HCT116 (cell line): ENCODE measurements around the gene TSPAN3. TPM values are rescaled to one million over a fixed set of nuclear protein-coding genes. Genes with fewer than 3 reads are reported as not detected.

Experiments used
- ATAC-seq: fragments of 200-7000 bp; cut with Tn5 transposase; 2 replicates; pipeline ENCODE4 v1.9.1; 2020; ENCODE audit warnings: mild to moderate bottlenecking, moderate library complexity
- BruUV-seq: library from RNA; stranded (reverse); fragments of 400-500 nt; replicated peaks from 2 replicates; lab custom pipeline; 2021; lab: Mats Ljungman, UMichigan
- CTCF ChIA-PET: fragments of 300-600 bp; sonication (Branson Sonifier 250); formaldehyde crosslinking; loops from one replicate; lab custom pipeline; 2021; ENCODE audit warnings: antibody characterized with exemption; lab: Charles Lee
- POLR2A ChIA-PET: fragments of 300-600, 350-600 bp; sonication (Branson Sonifier 250); formaldehyde crosslinking; loops from one replicate; lab custom pipeline; 2021; ENCODE audit warnings: antibody characterized with exemption; lab: Charles Lee
- RAD21 ChIA-PET, 2 experiments: fragments of 300-600 bp; sonication (Branson Sonifier 250); formaldehyde crosslinking; loops; one replicate each; lab custom pipeline; 2023; ENCODE audit warnings: low total read pairs in 2 of 2; ENCODE audit not compliant: uncharacterized antibody in 2 of 2, unreplicated experiment in 2 of 2, low non-redundant PET in 1 of 2; lab: Charles Lee
- DNase-seq: peaks from one replicate; pipeline ENCODE4 v3.0.0-alpha.2; 2010; ENCODE audit warnings: low read depth, low spot score
- H2AFZ ChIP-seq: fragments of 200-600 bp; shearing (Covaris generic), sonication (generic); 2 replicates; pipeline ENCODE4 v1.6.1; 2017; ENCODE audit warnings: low read depth, mixed run types, mixed read lengths, antibody characterized with exemption, low read length; ENCODE audit not compliant: poor library complexity, severe bottlenecking
- H3K27ac ChIP-seq: 2 replicates; pipeline ENCODE4 v1.5.1; 2012; ENCODE audit warnings: low read depth, low read length
- H3K27me3 ChIP-seq: fragments of 200-600 bp; sonication (generic); 2 replicates; pipeline ENCODE4 v1.6.1; 2016; ENCODE audit warnings: mixed run types, low read length, mixed read lengths; ENCODE audit not compliant: insufficient read depth
- H3K36me3 ChIP-seq, 2 experiments: fragments of 200-500 bp in 1 of 2; fragments of 200-600 bp in 1 of 2; sonication (Bioruptor generic) in 1 of 2; sonication (generic) in 1 of 2; 2 replicates each; pipeline versions ENCODE4 v1.5.1 to v1.6.1; 2014 to 2016; ENCODE audit warnings: low read length in 2 of 2, inconsistent platforms in 1 of 2, mixed read lengths in 1 of 2, mixed run types in 1 of 2; ENCODE audit not compliant: insufficient read depth in 2 of 2, control insufficient read depth in 1 of 2
- H3K4me1 ChIP-seq, 2 experiments: fragments of 200-600 bp in 1 of 2; sonication (generic) in 1 of 2; 2 replicates each; pipeline versions ENCODE4 v1.5.1 to v1.6.1; 2012 to 2017; ENCODE audit warnings: low read length in 2 of 2, inconsistent platforms in 1 of 2, mild to moderate bottlenecking in 1 of 2, mixed read lengths in 1 of 2, mixed run types in 1 of 2, moderate library complexity in 1 of 2; ENCODE audit not compliant: insufficient read depth in 2 of 2, control insufficient read depth in 1 of 2
- H3K4me2 ChIP-seq: fragments of 200-600 bp; sonication (generic); 2 replicates; pipeline ENCODE4 v1.6.1; 2017; ENCODE audit warnings: mixed run types, low read length, mixed read lengths
- H3K4me3 ChIP-seq, 2 experiments: fragments of 200-600 bp in 1 of 2; sonication (generic) in 1 of 2; replicated peaks in 1 of 2; 2 replicates each; pipeline ENCODE4 v1.5.1; 2011 to 2016; ENCODE audit warnings: low read length in 2 of 2, control low read depth in 1 of 2, low read depth in 1 of 2, mild to moderate bottlenecking in 1 of 2, mixed read lengths in 1 of 2, mixed run types in 1 of 2
- H3K79me2 ChIP-seq: fragments of 200-600 bp; sonication (generic); 2 replicates; pipeline ENCODE4 v1.6.1; 2017; ENCODE audit warnings: mild to moderate bottlenecking, mixed run types, low read length, moderate library complexity, mixed read lengths; ENCODE audit not compliant: insufficient read depth
- H3K9ac ChIP-seq: fragments of 200-600 bp; sonication (generic); 2 replicates; pipeline ENCODE4 v1.6.1; 2016; ENCODE audit warnings: low read length, mixed read lengths
- H3K9me2 ChIP-seq: fragments of 200-600 bp; sonication (generic), shearing (Covaris generic); 2 replicates; pipeline ENCODE4 v1.6.1; 2017; ENCODE audit warnings: mixed run types, mild to moderate bottlenecking, moderate library complexity; ENCODE audit not compliant: insufficient read depth
- H3K9me3 ChIP-seq, 2 experiments: fragments of 200-500 bp in 1 of 2; fragments of 200-600 bp in 1 of 2; sonication (Bioruptor generic) in 1 of 2; sonication (generic) in 1 of 2; 2 replicates each; pipeline ENCODE4 v1.6.1; 2014 to 2017; ENCODE audit warnings: low read length in 2 of 2, mixed read lengths in 2 of 2, inconsistent platforms in 1 of 2, low read depth in 1 of 2, mild to moderate bottlenecking in 1 of 2, mixed run types in 1 of 2, moderate library complexity in 1 of 2; ENCODE audit not compliant: control insufficient read depth in 1 of 2, insufficient read depth in 1 of 2
- H4K20me1 ChIP-seq: fragments of 200-600 bp; sonication (generic), shearing (Covaris generic); 2 replicates; pipeline ENCODE4 v1.6.1; 2017; ENCODE audit warnings: mixed run types, mild to moderate bottlenecking, moderate library complexity; ENCODE audit not compliant: insufficient read depth
- CBX3 ChIP-seq: IDR thresholded peaks from 2 replicates; pipeline ENCODE4 v1.6.1; 2012; ENCODE audit warnings: low read depth
- CEBPB ChIP-seq: IDR thresholded peaks from 2 replicates; pipeline ENCODE4 v1.6.1; 2012; ENCODE audit warnings: low read depth
- EGR1 ChIP-seq: IDR thresholded peaks from 2 replicates; pipeline ENCODE4 v1.6.1; 2012; ENCODE audit warnings: low read depth
- EZH2 ChIP-seq: fragments of 200-600 bp; sonication (generic); IDR thresholded peaks from 2 replicates; pipeline ENCODE4 v1.6.1; 2017; ENCODE audit warnings: antibody characterized with exemption, mixed run types
- EZH2phosphoT487 ChIP-seq: fragments of 200-600 bp; IDR thresholded peaks from 2 replicates; pipeline ENCODE4 v1.6.1; 2018; ENCODE audit warnings: antibody characterized with exemption, borderline replicate concordance
- FOSL1 ChIP-seq: IDR thresholded peaks from 2 replicates; pipeline ENCODE4 v1.6.1; 2012; ENCODE audit warnings: low read depth
- POLR2A ChIP-seq: IDR thresholded peaks from 2 replicates; pipeline ENCODE4 v1.7.0; 2011; ENCODE audit warnings: borderline replicate concordance; ENCODE audit not compliant: insufficient read depth, insufficient read length; ENCODE audit errors: extremely low read depth
- POLR2AphosphoS5 ChIP-seq: IDR thresholded peaks from 2 replicates; pipeline ENCODE4 v1.6.1; 2011; ENCODE audit warnings: mild to moderate bottlenecking, low read depth, low read length, moderate library complexity
- SP1 ChIP-seq: IDR thresholded peaks from 2 replicates; pipeline ENCODE4 v1.6.1; 2012; ENCODE audit warnings: low read depth
- TCF7L2 ChIP-seq: IDR thresholded peaks from 2 replicates; pipeline ENCODE4 v1.7.0; 2011; ENCODE audit warnings: borderline replicate concordance, inconsistent platforms; ENCODE audit not compliant: insufficient read depth, insufficient read length; ENCODE audit errors: extremely low read depth
- YY1 ChIP-seq: IDR thresholded peaks from 2 replicates; pipeline ENCODE4 v1.6.1; 2011; ENCODE audit warnings: low read length, low read depth, moderate library complexity, mild to moderate bottlenecking; ENCODE audit not compliant: insufficient replicate concordance; ENCODE audit errors: extremely low read depth
- ZNF274 ChIP-seq: fragments of 200-500 bp; sonication (Bioruptor generic); IDR thresholded peaks from 2 replicates; pipeline ENCODE4 v1.6.1; 2014; ENCODE audit warnings: mild to moderate bottlenecking, low read depth, low read length, inconsistent platforms
- intact Hi-C: fragments of 100-400 bp; cut with micrococcal nuclease; formaldehyde crosslinking; loops from 2 replicates; pipeline ENCODE4 v1.10.0; 2022
- total RNA-seq: library from RNA; stranded (reverse); gene quantifications from one replicate; pipeline ENCODE4 v1.2.1, GENCODE V29; 2021; ENCODE audit not compliant: unreplicated experiment
- TF ChIP-seq, protein P1 (sequence below): IDR thresholded peaks from 2 replicates; pipeline ENCODE4 v1.6.1; 2012; ENCODE audit warnings: low read depth
- TF ChIP-seq, protein P2 (sequence below): IDR thresholded peaks from 2 replicates; pipeline ENCODE4 v1.6.1; 2012

The TSPAN3 gene
- total RNA-seq, 1 experiment from 2014 or later = 140 TPM

DNA sequence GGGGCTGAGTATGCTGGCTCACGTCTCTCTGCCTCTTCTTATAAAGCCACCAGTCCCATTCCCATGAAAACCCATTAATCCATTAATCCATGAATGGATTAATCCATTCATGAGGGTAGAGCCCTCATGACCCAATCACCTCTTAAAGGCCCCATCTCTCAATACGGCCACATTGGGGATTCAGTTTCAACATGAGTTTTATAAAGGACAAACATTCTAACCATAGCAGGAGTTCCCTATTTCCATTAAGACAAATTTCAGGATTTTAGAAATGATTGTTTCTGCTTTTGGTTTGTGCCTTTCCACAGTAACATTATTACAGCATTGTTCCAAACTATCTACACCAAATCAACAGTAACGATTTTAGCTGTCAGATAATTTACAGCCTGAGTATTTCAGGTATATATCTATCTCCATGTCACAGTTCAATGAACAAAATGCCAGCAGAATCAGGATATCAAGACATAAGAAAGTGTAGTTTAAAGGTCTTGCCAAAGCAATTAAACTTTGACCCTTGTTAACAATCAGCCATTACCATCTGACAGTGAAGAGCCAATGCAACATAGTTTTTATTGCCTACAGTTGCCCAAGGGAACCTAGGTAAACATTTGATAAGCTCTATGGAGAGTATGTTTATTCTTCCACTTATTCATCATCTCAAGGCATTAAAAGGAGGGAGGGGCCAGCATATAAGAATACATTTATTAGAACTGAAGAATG is 3.8 kb downstream of the TSPAN3 start:
- CTCF ChIA-PET = interaction anchor here (1.3 kb wide), 1 partner anchor 476 kb away, joined by 6 read pairs; no protein-coding TSS in a partner anchor
- no peaks in the 10 kb centered on the region for H3K9me2 ChIP-seq
- TF ChIP-seq TCF7L2 = no peak
- no peak for TF ChIP-seq FOSL1
- no peak for TF ChIP-seq EZH2phosphoT487
- no peak for TF ChIP-seq POLR2A
- no peak for TF ChIP-seq YY1
- no peak for TF ChIP-seq CEBPB
- TF ChIP-seq SP1 = no peak
- no peak for TF ChIP-seq POLR2AphosphoS5
- TF ChIP-seq, protein P1, sequence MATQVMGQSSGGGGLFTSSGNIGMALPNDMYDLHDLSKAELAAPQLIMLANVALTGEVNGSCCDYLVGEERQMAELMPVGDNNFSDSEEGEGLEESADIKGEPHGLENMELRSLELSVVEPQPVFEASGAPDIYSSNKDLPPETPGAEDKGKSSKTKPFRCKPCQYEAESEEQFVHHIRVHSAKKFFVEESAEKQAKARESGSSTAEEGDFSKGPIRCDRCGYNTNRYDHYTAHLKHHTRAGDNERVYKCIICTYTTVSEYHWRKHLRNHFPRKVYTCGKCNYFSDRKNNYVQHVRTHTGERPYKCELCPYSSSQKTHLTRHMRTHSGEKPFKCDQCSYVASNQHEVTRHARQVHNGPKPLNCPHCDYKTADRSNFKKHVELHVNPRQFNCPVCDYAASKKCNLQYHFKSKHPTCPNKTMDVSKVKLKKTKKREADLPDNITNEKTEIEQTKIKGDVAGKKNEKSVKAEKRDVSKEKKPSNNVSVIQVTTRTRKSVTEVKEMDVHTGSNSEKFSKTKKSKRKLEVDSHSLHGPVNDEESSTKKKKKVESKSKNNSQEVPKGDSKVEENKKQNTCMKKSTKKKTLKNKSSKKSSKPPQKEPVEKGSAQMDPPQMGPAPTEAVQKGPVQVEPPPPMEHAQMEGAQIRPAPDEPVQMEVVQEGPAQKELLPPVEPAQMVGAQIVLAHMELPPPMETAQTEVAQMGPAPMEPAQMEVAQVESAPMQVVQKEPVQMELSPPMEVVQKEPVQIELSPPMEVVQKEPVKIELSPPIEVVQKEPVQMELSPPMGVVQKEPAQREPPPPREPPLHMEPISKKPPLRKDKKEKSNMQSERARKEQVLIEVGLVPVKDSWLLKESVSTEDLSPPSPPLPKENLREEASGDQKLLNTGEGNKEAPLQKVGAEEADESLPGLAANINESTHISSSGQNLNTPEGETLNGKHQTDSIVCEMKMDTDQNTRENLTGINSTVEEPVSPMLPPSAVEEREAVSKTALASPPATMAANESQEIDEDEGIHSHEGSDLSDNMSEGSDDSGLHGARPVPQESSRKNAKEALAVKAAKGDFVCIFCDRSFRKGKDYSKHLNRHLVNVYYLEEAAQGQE = no peak
- TF ChIP-seq EZH2 = no peak
- no peak for TF ChIP-seq ZNF274
- no peak for TF ChIP-seq EGR1
- TF ChIP-seq, protein P2, sequence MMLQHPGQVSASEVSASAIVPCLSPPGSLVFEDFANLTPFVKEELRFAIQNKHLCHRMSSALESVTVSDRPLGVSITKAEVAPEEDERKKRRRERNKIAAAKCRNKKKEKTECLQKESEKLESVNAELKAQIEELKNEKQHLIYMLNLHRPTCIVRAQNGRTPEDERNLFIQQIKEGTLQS = no peak
- no peak for TF ChIP-seq CBX3
- no TSS peak for BruUV-seq
- H3K27me3 ChIP-seq = no peaks in the 10 kb centered on the region
- no peaks in the 10 kb centered on the region for H3K36me3 ChIP-seq
- DNase-seq (no peak), ATAC-seq (no peak)
- no peak overlapping the region for H2AFZ ChIP-seq
- H3K9me3 ChIP-seq = no peaks in the 10 kb centered on the region
- no peak overlapping the region for H3K9ac ChIP-seq
- POLR2A ChIA-PET = no interaction called here
- peaks cover 5% of the 10 kb centered on the region; the same call in 1 of the 2 replicates for H4K20me1 ChIP-seq
- H3K27ac ChIP-seq = no peak overlapping the region
- H3K79me2 ChIP-seq = peaks cover 83% of the 10 kb centered on the region
- no peak overlapping the region for H3K4me3 ChIP-seq
- no peak overlapping the region for H3K4me2 ChIP-seq
- RAD21 ChIA-PET = interaction anchor here in 1 of 2 experiments (0.6 kb wide), 1 partner anchor 351 kb away, joined by 3 read pairs; no protein-coding TSS in a partner anchor
- intact Hi-C loops = no loop called here
- H3K4me1 ChIP-seq = peaks cover 10 to 28% of the 10 kb centered on the region in 2 experiments; a peak in 3 of 4 replicates
